Measurements from ENCODE around the gene PTPN14.

Gene PTPN14

DNA sequence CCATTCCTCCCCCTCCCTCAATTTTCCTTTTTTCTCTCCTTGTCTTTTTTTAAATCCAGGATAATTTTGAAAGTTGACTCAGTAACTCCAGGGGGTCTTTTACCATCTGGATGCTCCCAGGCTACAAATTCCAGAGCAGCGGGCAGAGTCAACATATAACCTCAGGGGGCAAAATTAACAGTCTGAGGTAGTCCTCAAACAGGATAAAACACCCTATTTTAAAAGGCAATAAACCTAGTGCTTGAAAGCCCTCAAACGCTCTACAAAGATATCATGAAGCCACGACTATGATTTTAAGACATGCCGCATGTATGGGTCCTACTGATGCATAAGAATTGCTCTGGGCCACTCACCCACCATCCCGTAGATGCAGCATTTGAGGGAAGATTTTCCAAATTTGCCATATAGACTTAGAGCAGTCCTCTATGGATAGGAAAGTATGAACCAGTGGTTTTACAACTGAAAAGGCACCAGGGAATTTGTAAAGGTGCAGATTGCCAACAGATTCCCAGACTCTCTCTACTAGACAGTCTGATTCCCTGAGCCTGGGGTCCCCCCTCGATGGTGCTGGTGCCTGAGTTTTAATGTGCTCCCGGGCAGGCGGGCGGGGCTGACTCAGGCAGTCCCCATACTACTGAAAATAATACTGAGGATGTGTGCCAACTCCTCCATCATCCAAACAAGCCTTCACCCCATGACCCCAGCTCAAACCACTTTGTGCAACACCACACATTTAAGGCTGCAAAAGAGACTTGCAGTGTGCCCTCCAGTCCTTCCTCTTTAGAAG lies 37.2 kb downstream of the PTPN14 start:
- H3K36me3 ChIP-seq (replicated peaks; ENCODE audit: insufficient read depth, low read length): no peaks in the 10 kb centered on the region
- no peak overlapping the region for H2AFZ ChIP-seq (ENCODE audit: low read length)
- H3K27me3 ChIP-seq (replicated peaks; ENCODE audit: insufficient read depth, low read length): no peaks in the 10 kb centered on the region
- DNase-seq: no peak
- no peak for TF ChIP-seq EZH2 (optimal IDR thresholded peaks at IDR 0.05; ENCODE audit: low read depth, low read length)
- TF ChIP-seq EZH2phosphoT487 (IDR thresholded peaks at IDR 0.05; ENCODE audit: low read length): no peak
- TF ChIP-seq, protein P1, sequence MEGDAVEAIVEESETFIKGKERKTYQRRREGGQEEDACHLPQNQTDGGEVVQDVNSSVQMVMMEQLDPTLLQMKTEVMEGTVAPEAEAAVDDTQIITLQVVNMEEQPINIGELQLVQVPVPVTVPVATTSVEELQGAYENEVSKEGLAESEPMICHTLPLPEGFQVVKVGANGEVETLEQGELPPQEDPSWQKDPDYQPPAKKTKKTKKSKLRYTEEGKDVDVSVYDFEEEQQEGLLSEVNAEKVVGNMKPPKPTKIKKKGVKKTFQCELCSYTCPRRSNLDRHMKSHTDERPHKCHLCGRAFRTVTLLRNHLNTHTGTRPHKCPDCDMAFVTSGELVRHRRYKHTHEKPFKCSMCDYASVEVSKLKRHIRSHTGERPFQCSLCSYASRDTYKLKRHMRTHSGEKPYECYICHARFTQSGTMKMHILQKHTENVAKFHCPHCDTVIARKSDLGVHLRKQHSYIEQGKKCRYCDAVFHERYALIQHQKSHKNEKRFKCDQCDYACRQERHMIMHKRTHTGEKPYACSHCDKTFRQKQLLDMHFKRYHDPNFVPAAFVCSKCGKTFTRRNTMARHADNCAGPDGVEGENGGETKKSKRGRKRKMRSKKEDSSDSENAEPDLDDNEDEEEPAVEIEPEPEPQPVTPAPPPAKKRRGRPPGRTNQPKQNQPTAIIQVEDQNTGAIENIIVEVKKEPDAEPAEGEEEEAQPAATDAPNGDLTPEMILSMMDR (IDR thresholded peaks at IDR 0.05; ENCODE audit: low read length): no peak
- H3F3A ChIP-seq (ENCODE audit: insufficient read depth, low read length): no peaks in the 10 kb centered on the region
- H3K27ac ChIP-seq (ENCODE audit: low read length): no peak overlapping the region
- no peak overlapping the region for H3K4me2 ChIP-seq (ENCODE audit: low read depth, low read length)
- H3K4me3 ChIP-seq (ENCODE audit: low read length): no peak overlapping the region
- no peaks in the 10 kb centered on the region for H3K79me2 ChIP-seq (ENCODE audit: low read length)
- H3K9ac ChIP-seq (ENCODE audit: low read length): no peak overlapping the region
- H3K9me3 ChIP-seq (replicated peaks; ENCODE audit: insufficient read depth, low read length): no peaks in the 10 kb centered on the region
- no peaks in the 10 kb centered on the region for H3K9me2 ChIP-seq (replicated peaks; ENCODE audit: insufficient read depth, low read length)
- no peaks in the 10 kb centered on the region for H3K4me1 ChIP-seq (ENCODE audit: low read length)
- H4K20me1 ChIP-seq (ENCODE audit: insufficient read depth, low read length): no peaks in the 10 kb centered on the region

DNA sequence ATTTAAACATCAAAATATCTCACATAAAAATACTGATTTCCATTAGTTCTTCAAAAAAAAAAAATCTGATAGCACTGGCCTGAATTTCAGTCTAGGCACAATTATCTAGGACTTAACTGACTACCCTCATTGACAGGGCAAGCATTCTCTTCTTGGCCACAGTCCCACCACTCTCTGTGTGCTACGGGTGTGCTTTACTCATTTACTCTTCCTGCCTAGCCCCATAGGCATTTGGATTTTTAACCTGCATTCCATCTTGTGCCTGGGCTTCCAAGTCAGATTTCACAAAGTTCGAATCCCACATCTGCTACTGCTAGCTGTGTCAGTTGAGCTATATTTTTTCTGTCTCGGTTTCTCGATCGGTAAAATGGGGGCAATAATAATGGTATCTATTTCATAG lies 38.0 kb downstream of the PTPN14 start:
- H3K9ac ChIP-seq (ENCODE audit: low read length): no peak overlapping the region
- no peak overlapping the region for H3K4me3 ChIP-seq (ENCODE audit: low read length)
- no peaks in the 10 kb centered on the region for H4K20me1 ChIP-seq (ENCODE audit: insufficient read depth, low read length)
- no peaks in the 10 kb centered on the region for H3K4me1 ChIP-seq (ENCODE audit: low read length)
- no peak overlapping the region for H3K4me2 ChIP-seq (ENCODE audit: low read depth, low read length)
- no peak for TF ChIP-seq EZH2 (optimal IDR thresholded peaks at IDR 0.05; ENCODE audit: low read depth, low read length)
- no peak for TF ChIP-seq EZH2phosphoT487 (IDR thresholded peaks at IDR 0.05; ENCODE audit: low read length)
- TF ChIP-seq, protein P1 (IDR thresholded peaks at IDR 0.05; ENCODE audit: low read length): no peak
- no peaks in the 10 kb centered on the region for H3K9me3 ChIP-seq (replicated peaks; ENCODE audit: insufficient read depth, low read length)
- DNase-seq: no peak
- H3F3A ChIP-seq (ENCODE audit: insufficient read depth, low read length): no peaks in the 10 kb centered on the region
- H3K9me2 ChIP-seq (replicated peaks; ENCODE audit: insufficient read depth, low read length): no peaks in the 10 kb centered on the region
- H3K36me3 ChIP-seq (replicated peaks; ENCODE audit: insufficient read depth, low read length): no peaks in the 10 kb centered on the region
- H3K79me2 ChIP-seq (ENCODE audit: low read length): no peaks in the 10 kb centered on the region
- no peak overlapping the region for H2AFZ ChIP-seq (ENCODE audit: low read length)
- H3K27ac ChIP-seq (ENCODE audit: low read length): no peak overlapping the region
- H3K27me3 ChIP-seq (replicated peaks; ENCODE audit: insufficient read depth, low read length): no peaks in the 10 kb centered on the region

DNA sequence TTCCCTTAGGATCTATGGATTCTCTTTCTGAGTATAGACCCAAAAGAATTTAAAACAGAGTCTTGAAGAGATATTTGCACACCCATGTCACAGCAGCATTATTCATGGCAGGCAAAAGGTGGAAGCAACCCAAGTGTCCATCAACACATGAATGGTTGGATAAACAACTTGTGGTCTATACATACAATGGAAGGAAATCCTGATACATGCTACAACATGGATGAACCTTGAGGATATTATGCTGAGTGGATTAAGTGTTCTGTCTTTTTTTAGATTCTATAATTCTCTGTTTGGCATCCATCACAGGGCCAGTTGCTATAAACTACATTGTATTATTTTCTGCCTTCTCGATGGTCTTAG lies 39.8 kb downstream of the PTPN14 start:
- no peaks in the 10 kb centered on the region for H3K79me2 ChIP-seq (ENCODE audit: low read length)
- no peaks in the 10 kb centered on the region for H3F3A ChIP-seq (ENCODE audit: insufficient read depth, low read length)
- no peak overlapping the region for H3K4me3 ChIP-seq (ENCODE audit: low read length)
- H3K9me2 ChIP-seq (replicated peaks; ENCODE audit: insufficient read depth, low read length): no peaks in the 10 kb centered on the region
- no peaks in the 10 kb centered on the region for H4K20me1 ChIP-seq (ENCODE audit: insufficient read depth, low read length)
- H3K9me3 ChIP-seq (replicated peaks; ENCODE audit: insufficient read depth, low read length): no peaks in the 10 kb centered on the region
- no peak for DNase-seq
- H3K4me2 ChIP-seq (ENCODE audit: low read depth, low read length): no peak overlapping the region
- no peaks in the 10 kb centered on the region for H3K36me3 ChIP-seq (replicated peaks; ENCODE audit: insufficient read depth, low read length)
- no peak overlapping the region for H3K9ac ChIP-seq (ENCODE audit: low read length)
- no peaks in the 10 kb centered on the region for H3K4me1 ChIP-seq (ENCODE audit: low read length)
- no peak overlapping the region for H2AFZ ChIP-seq (ENCODE audit: low read length)
- TF ChIP-seq EZH2phosphoT487 (IDR thresholded peaks at IDR 0.05; ENCODE audit: low read length) (no peak), EZH2 (optimal IDR thresholded peaks at IDR 0.05; ENCODE audit: low read depth, low read length) (no peak)
- TF ChIP-seq, protein P1 (IDR thresholded peaks at IDR 0.05; ENCODE audit: low read length): no peak
- no peaks in the 10 kb centered on the region for H3K27me3 ChIP-seq (replicated peaks; ENCODE audit: insufficient read depth, low read length)
- H3K27ac ChIP-seq (ENCODE audit: low read length): no peak overlapping the region
